H9 (cell line): ENCODE data around the gene RERG. TPM values are rescaled to one million over a fixed set of nuclear protein-coding genes. Genes with fewer than 3 reads are reported as not detected.

Experiments
- DNase-seq: peaks from one replicate; pipeline ENCODE4 v3.0.0-alpha.2; 2017
- H2AFZ ChIP-seq: one replicate; pipeline ENCODE4 v1.6.1; 2013; ENCODE audit warnings: mild to moderate bottlenecking, low read length, control low read depth, moderate library complexity
- H2AK5ac ChIP-seq: 2 replicates; pipeline ENCODE4 v1.6.1; 2013; ENCODE audit warnings: low read length, control low read depth, mixed read lengths; ENCODE audit not compliant: insufficient read length
- H2BK120ac ChIP-seq: one replicate; pipeline ENCODE4 v1.6.1; 2013; ENCODE audit warnings: low read depth, mild to moderate bottlenecking, low read length, control low read depth, inconsistent platforms; ENCODE audit not compliant: poor library complexity, severe bottlenecking
- H2BK12ac ChIP-seq: 2 replicates; pipeline ENCODE4 v1.6.1; 2013; ENCODE audit warnings: low read length, control low read depth, mixed read lengths, low read depth; ENCODE audit not compliant: insufficient read length
- H2BK15ac ChIP-seq: 2 replicates; pipeline ENCODE4 v1.6.1; 2013; ENCODE audit warnings: low read depth, low read length, control low read depth
- H2BK20ac ChIP-seq: one replicate; pipeline ENCODE4 v1.6.1; 2013; ENCODE audit warnings: low read depth, mild to moderate bottlenecking, low read length, control low read depth, inconsistent platforms; ENCODE audit not compliant: poor library complexity, severe bottlenecking
- H2BK5ac ChIP-seq: 2 replicates; pipeline ENCODE4 v1.6.1; 2013; ENCODE audit warnings: low read length, control low read depth, mixed read lengths; ENCODE audit not compliant: insufficient read length
- H3K14ac ChIP-seq: 2 replicates; pipeline ENCODE4 v1.6.1; 2013; ENCODE audit warnings: low read length, control low read depth; ENCODE audit not compliant: insufficient read depth
- H3K18ac ChIP-seq: 2 replicates; pipeline ENCODE4 v1.6.1; 2013; ENCODE audit warnings: low read depth, mild to moderate bottlenecking, mixed read lengths, low read length, control low read depth; ENCODE audit not compliant: insufficient read length
- H3K23ac ChIP-seq: 2 replicates; pipeline ENCODE4 v1.6.1; 2013; ENCODE audit warnings: low read length, control low read depth, mixed read lengths, low read depth; ENCODE audit not compliant: insufficient read length
- H3K23me2 ChIP-seq: 2 replicates; pipeline ENCODE4 v1.6.1; 2013; ENCODE audit warnings: low read depth, mild to moderate bottlenecking, mixed read lengths, low read length, control low read depth; ENCODE audit not compliant: insufficient read length, poor library complexity, severe bottlenecking
- H3K27ac ChIP-seq: 2 replicates; pipeline ENCODE4 v1.5.1; 2013; ENCODE audit warnings: low read length, control low read depth, mixed read lengths, low read depth; ENCODE audit not compliant: insufficient read length
- H3K27me3 ChIP-seq: 2 replicates; pipeline ENCODE4 v1.6.1; 2013; ENCODE audit warnings: low read length, control low read depth, inconsistent platforms; ENCODE audit not compliant: insufficient read depth
- H3K4ac ChIP-seq: 2 replicates; pipeline ENCODE4 v1.6.1; 2013; ENCODE audit warnings: low read depth, mild to moderate bottlenecking, control low read depth, inconsistent platforms, low read length, moderate library complexity
- H3K4me1 ChIP-seq: 2 replicates; pipeline ENCODE4 v1.6.1; 2013; ENCODE audit warnings: low read length, control low read depth, inconsistent platforms; ENCODE audit not compliant: insufficient read depth
- H3K4me2 ChIP-seq: 2 replicates; pipeline ENCODE4 v1.6.1; 2013; ENCODE audit warnings: low read length, control low read depth, mixed read lengths; ENCODE audit not compliant: insufficient read length, insufficient read depth
- H3K56ac ChIP-seq: 2 replicates; pipeline ENCODE4 v1.6.1; 2013; ENCODE audit warnings: low read depth, mild to moderate bottlenecking, mixed read lengths, low read length, control low read depth; ENCODE audit not compliant: insufficient read length
- H3K79me1 ChIP-seq: 2 replicates; pipeline ENCODE4 v1.6.1; 2013; ENCODE audit warnings: low read depth, mild to moderate bottlenecking, moderate library complexity, low read length, control low read depth, inconsistent platforms; ENCODE audit not compliant: insufficient read depth, poor library complexity, severe bottlenecking
- H3K79me2 ChIP-seq: 2 replicates; pipeline ENCODE4 v1.6.1; 2013; ENCODE audit warnings: low read length, control low read depth, inconsistent platforms; ENCODE audit not compliant: insufficient read depth
- H3K9ac ChIP-seq: 2 replicates; pipeline ENCODE4 v1.6.1; 2013; ENCODE audit warnings: low read length, control low read depth, mixed read lengths; ENCODE audit not compliant: insufficient read length; ENCODE audit errors: extremely low read depth
- H3K9me3 ChIP-seq: one replicate; pipeline ENCODE4 v1.6.1; 2013; ENCODE audit warnings: low read depth, low read length, inconsistent platforms; ENCODE audit not compliant: control insufficient read depth
- H3T11ph ChIP-seq: one replicate; pipeline ENCODE4 v1.6.1; 2013; ENCODE audit warnings: mild to moderate bottlenecking, low read length, control low read depth, inconsistent platforms
- H4K20me1 ChIP-seq: one replicate; pipeline ENCODE4 v1.6.1; 2013; ENCODE audit not compliant: control insufficient read depth, insufficient read length, insufficient read depth
- H4K5ac ChIP-seq: 2 replicates; pipeline ENCODE4 v1.6.1; 2013; ENCODE audit warnings: low read depth, mild to moderate bottlenecking, mixed read lengths, low read length, control low read depth; ENCODE audit not compliant: insufficient read length
- H4K8ac ChIP-seq: replicated peaks from 2 replicates; pipeline ENCODE4 v1.6.1; 2013; ENCODE audit warnings: low read length, control low read depth, mixed read lengths, low read depth; ENCODE audit not compliant: insufficient read length
- H4K91ac ChIP-seq: 2 replicates; pipeline ENCODE4 v1.6.1; 2013; ENCODE audit warnings: low read depth, mild to moderate bottlenecking, moderate library complexity, mixed read lengths, low read length, control low read depth; ENCODE audit not compliant: insufficient read length
- H3K27ac Mint-ChIP-seq, 3 experiments: 2 replicates in 2 of 3; 3 replicates in 1 of 3; pipeline ENCODE4 v1.8.0; 2020 to 2021; ENCODE audit warnings: mixed read lengths in 3 of 3, mild to moderate bottlenecking in 1 of 3, moderate library complexity in 1 of 3
- H3K27me3 Mint-ChIP-seq: 2 replicates; pipeline ENCODE4 v1.8.0; 2021; ENCODE audit warnings: low read depth, mild to moderate bottlenecking, moderate library complexity, mixed read lengths
- H3K36me3 Mint-ChIP-seq, 3 experiments: 2 replicates in 2 of 3; 3 replicates in 1 of 3; pipeline ENCODE4 v1.8.0; 2020 to 2021; ENCODE audit warnings: low read depth in 3 of 3, mixed read lengths in 3 of 3; ENCODE audit not compliant: insufficient read depth in 1 of 3
- H3K4me1 Mint-ChIP-seq, 2 experiments: 2 replicates each; pipeline ENCODE4 v1.8.0; 2020; ENCODE audit warnings: mixed read lengths in 2 of 2
- H3K4me3 Mint-ChIP-seq, 2 experiments: 2 replicates in 1 of 2; 3 replicates in 1 of 2; pipeline ENCODE4 v1.8.0; 2020 to 2021; ENCODE audit warnings: mild to moderate bottlenecking in 2 of 2, mixed read lengths in 2 of 2, moderate library complexity in 1 of 2
- H3K9me3 Mint-ChIP-seq, 2 experiments: 2 replicates in 1 of 2; 3 replicates in 1 of 2; pipeline ENCODE4 v1.8.0; 2020; ENCODE audit warnings: mild to moderate bottlenecking in 2 of 2, mixed read lengths in 2 of 2, moderate library complexity in 1 of 2
- WGBS: extraction: QIAGEN DNeasy Blood & Tissue Kit; methylation state at CpG from one replicate; pipeline ENCODE4 v1.1.7; 2013; ENCODE audit warnings: missing lambda C conversion rate, low lambda C conversion rate, mixed read lengths; ENCODE audit not compliant: insufficient read length; ENCODE audit errors: extremely low coverage; 5-methylcytosine and 5-hydroxymethylcytosine counted together
- total RNA-seq: library from RNA; stranded (reverse); gene quantifications from 2 replicates; pipeline ENCODE4 v1.2.1, GENCODE V29; 2021
- TF ChIP-seq, protein P1 (sequence below): fragments of 200-600 bp; sonication (generic); conservative IDR thresholded peaks from 3 replicates; pipeline ENCODE4 v1.8.0; 2021; ENCODE audit warnings: antibody characterized with exemption, mild to moderate bottlenecking

Gene RERG
- total RNA-seq, 1 experiment from 2014 or later = not detected

DNA sequence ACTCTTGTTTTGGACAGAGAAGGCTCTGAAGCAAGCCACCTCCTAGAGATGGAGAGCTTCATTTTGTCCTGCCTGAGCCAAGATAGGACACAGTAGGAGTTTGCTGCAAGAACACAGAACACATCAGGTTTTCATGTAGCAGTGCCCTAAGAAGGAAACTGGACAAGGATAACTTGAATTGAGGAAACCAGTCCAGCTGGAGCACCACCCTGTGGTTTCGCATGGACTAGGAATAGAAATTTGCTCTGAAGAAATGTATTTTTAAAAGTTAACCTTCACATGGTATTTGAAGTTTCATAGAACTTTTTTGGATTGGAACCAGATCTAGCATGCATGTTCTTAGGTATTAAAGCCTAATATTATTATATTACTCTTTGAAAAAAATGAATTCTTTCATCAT is 68.8 kb downstream of the RERG start:
- no CpG with 5 or more reads among the region's 1 CpG for WGBS
- Histone ChIP-seq H3K14ac (no peak overlapping the region), H4K8ac (no peak overlapping the region), H3K23ac (no peak overlapping the region), H4K20me1 (no peaks in the 10 kb centered on the region), H3K4me2 (no peak overlapping the region), H3K56ac (no peak overlapping the region), H3K18ac (no peak overlapping the region), H3K9me3 (no peaks in the 10 kb centered on the region), H3K79me2 (no peaks in the 10 kb centered on the region), H3K27ac (no peak overlapping the region), H2BK15ac (no peak overlapping the region), H4K91ac (no peak overlapping the region), H2AFZ (no peak overlapping the region), H3K9ac (no peak overlapping the region), H3K4me1 (no peaks in the 10 kb centered on the region), H3T11ph (no peak overlapping the region), H3K27me3 (no peaks in the 10 kb centered on the region), H2BK120ac (no peak overlapping the region), H4K5ac (no peak overlapping the region), H2BK12ac (no peak overlapping the region), H3K4ac (no peak overlapping the region), H2BK5ac (no peak overlapping the region), H3K23me2 (no peaks in the 10 kb centered on the region), H3K79me1 (no peaks in the 10 kb centered on the region), H2BK20ac (no peak overlapping the region), H2AK5ac (no peak overlapping the region)
- Mint-ChIP-seq H3K4me3 (no peak overlapping the region), H3K36me3 (no peaks in the 10 kb centered on the region), H3K9me3 (no peaks in the 10 kb centered on the region), H3K4me1 (0 out of 4 replicates have a peak, but pooled peaks cover 2 to 3% of the 10 kb centered on the region in 2 experiments), H3K27ac (no peak overlapping the region), H3K27me3 (no peaks in the 10 kb centered on the region)
- TF ChIP-seq, protein P1, sequence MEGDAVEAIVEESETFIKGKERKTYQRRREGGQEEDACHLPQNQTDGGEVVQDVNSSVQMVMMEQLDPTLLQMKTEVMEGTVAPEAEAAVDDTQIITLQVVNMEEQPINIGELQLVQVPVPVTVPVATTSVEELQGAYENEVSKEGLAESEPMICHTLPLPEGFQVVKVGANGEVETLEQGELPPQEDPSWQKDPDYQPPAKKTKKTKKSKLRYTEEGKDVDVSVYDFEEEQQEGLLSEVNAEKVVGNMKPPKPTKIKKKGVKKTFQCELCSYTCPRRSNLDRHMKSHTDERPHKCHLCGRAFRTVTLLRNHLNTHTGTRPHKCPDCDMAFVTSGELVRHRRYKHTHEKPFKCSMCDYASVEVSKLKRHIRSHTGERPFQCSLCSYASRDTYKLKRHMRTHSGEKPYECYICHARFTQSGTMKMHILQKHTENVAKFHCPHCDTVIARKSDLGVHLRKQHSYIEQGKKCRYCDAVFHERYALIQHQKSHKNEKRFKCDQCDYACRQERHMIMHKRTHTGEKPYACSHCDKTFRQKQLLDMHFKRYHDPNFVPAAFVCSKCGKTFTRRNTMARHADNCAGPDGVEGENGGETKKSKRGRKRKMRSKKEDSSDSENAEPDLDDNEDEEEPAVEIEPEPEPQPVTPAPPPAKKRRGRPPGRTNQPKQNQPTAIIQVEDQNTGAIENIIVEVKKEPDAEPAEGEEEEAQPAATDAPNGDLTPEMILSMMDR = no peak
- DNase-seq = no peak
